Fibroblast of skin of right quadriceps (primary cell): Measurements from ENCODE around the gene COL26A1.

ENCODE experiments used
- DNase-seq: peaks from one replicate; pipeline ENCODE4 v3.0.0-alpha.2; 2013

Gene COL26A1

GRCh38 chr7:101582971-101583370 lies 220.3 kb downstream of the COL26A1 start:
- DNase-seq: no peak

- no peak for DNase-seq
Measured at GRCh38 chr7:101586078-101586905, 223.6 kb downstream of the COL26A1 start.

- no peak for DNase-seq
Measured at GRCh38 chr7:101586906-101587677, 224.4 kb downstream of the COL26A1 start.

- DNase-seq: no peak
Measured at GRCh38 chr7:101588131-101588935, 225.7 kb downstream of the COL26A1 start.

- no peak for DNase-seq
Measured at GRCh38 chr7:101589052-101589451, 226.4 kb downstream of the COL26A1 start.

GRCh38 chr7:101589976-101590662 lies 227.4 kb downstream of the COL26A1 start:
- DNase-seq: no peak

GRCh38 chr7:101590663-101591435 lies 228.2 kb downstream of the COL26A1 start:
- DNase-seq: no peak

GRCh38 chr7:101591504-101591903 lies 228.8 kb downstream of the COL26A1 start:
- no peak for DNase-seq

- no peak for DNase-seq
Measured at GRCh38 chr7:101593556-101593955, 230.9 kb downstream of the COL26A1 start.

GRCh38 chr7:101594790-101595189 lies 232.1 kb downstream of the COL26A1 start:
- no peak for DNase-seq

GRCh38 chr7:101595246-101595645 lies 232.6 kb downstream of the COL26A1 start:
- no peak for DNase-seq

GRCh38 chr7:101595766-101596537 lies 233.3 kb downstream of the COL26A1 start:
- DNase-seq: no peak

GRCh38 chr7:101596898-101597297 lies 234.2 kb downstream of the COL26A1 start:
- DNase-seq: no peak

- no peak for DNase-seq
Measured at GRCh38 chr7:101597941-101598340, 235.3 kb downstream of the COL26A1 start.

GRCh38 chr7:101598422-101598985 lies 235.8 kb downstream of the COL26A1 start:
- no peak for DNase-seq

- no peak for DNase-seq
Measured at GRCh38 chr7:101598986-101599771, 236.5 kb downstream of the COL26A1 start.

GRCh38 chr7:101599787-101600186 lies 237.1 kb downstream of the COL26A1 start:
- no peak for DNase-seq

- no peak for DNase-seq
Measured at GRCh38 chr7:101602082-101602481, 239.4 kb downstream of the COL26A1 start.

- DNase-seq: peak; percentile 63
Measured at GRCh38 chr7:101602484-101603241, 240.0 kb downstream of the COL26A1 start.
